Neural progenitor cell (in vitro differentiated cells): ENCODE results near the gene DPYD. TPM values are rescaled to one million over a fixed set of nuclear protein-coding genes. Genes with fewer than 3 reads are reported as not detected.

ENCODE experiments used
- DNase-seq: peaks from one replicate; pipeline ENCODE4 v3.0.0-alpha.2; 2016; ENCODE audit warnings: low spot score
- H2AFZ ChIP-seq: fragments of 200-600 bp; sonication (generic); replicated peaks from 2 replicates; pipeline ENCODE4 v1.6.1; 2016; ENCODE audit warnings: antibody characterized with exemption
- H3F3A ChIP-seq: fragments of 200-600 bp; sonication (generic); 2 replicates; pipeline ENCODE4 v1.6.1; 2016; ENCODE audit warnings: antibody characterized with exemption, low read depth
- H3K27ac ChIP-seq: fragments of 200-600 bp; sonication (generic); 2 replicates; pipeline ENCODE4 v1.5.1; 2016; ENCODE audit warnings: mild to moderate bottlenecking
- H3K27me3 ChIP-seq: fragments of 200-600 bp; sonication (generic); 2 replicates; pipeline ENCODE4 v1.6.1; 2016; ENCODE audit warnings: mild to moderate bottlenecking, moderate library complexity
- H3K36me3 ChIP-seq: fragments of 200-600 bp; sonication (generic); 2 replicates; pipeline ENCODE4 v1.5.1; 2016
- H3K4me1 ChIP-seq: fragments of 200-600 bp; sonication (generic); 2 replicates; pipeline ENCODE4 v1.6.1; 2016; ENCODE audit warnings: mixed run types
- H3K4me2 ChIP-seq: fragments of 200-600 bp; sonication (generic); 2 replicates; pipeline ENCODE4 v1.6.1; 2016
- H3K4me3 ChIP-seq: fragments of 200-600 bp; sonication (generic); 2 replicates; pipeline ENCODE4 v1.5.1; 2016
- H3K79me2 ChIP-seq: fragments of 200-600 bp; sonication (generic); 2 replicates; pipeline ENCODE4 v1.6.1; 2016; ENCODE audit warnings: low read depth
- H3K9ac ChIP-seq: fragments of 200-600 bp; sonication (generic); 2 replicates; pipeline ENCODE4 v1.6.1; 2016
- H3K9me3 ChIP-seq: fragments of 200-600 bp; sonication (generic); 2 replicates; pipeline ENCODE4 v1.5.1; 2016; ENCODE audit warnings: low read depth
- H4K20me1 ChIP-seq: fragments of 200-600 bp; sonication (generic); 2 replicates; pipeline ENCODE4 v1.6.1; 2016; ENCODE audit warnings: low read depth
- H3K27ac Mint-ChIP-seq: 3 replicates; pipeline ENCODE4 v1.8.0; 2021; ENCODE audit warnings: mixed read lengths
- H3K27me3 Mint-ChIP-seq: 2 replicates; pipeline ENCODE4 v1.8.0; 2022; ENCODE audit warnings: low read depth, mild to moderate bottlenecking, inconsistent platforms, moderate library complexity, mixed read lengths; ENCODE audit not compliant: insufficient read depth
- H3K36me3 Mint-ChIP-seq: 3 replicates; pipeline ENCODE4 v1.8.0; 2021; ENCODE audit warnings: mixed read lengths
- H3K4me1 Mint-ChIP-seq: 3 replicates; pipeline ENCODE4 v1.8.0; 2021; ENCODE audit warnings: mixed read lengths
- H3K4me3 Mint-ChIP-seq: 3 replicates; pipeline ENCODE4 v1.8.0; 2021; ENCODE audit warnings: mild to moderate bottlenecking, moderate library complexity, mixed read lengths
- H3K9me3 Mint-ChIP-seq: 3 replicates; pipeline ENCODE4 v1.8.0; 2020; ENCODE audit warnings: mixed read lengths
- EZH2 ChIP-seq: fragments of 200-600 bp; sonication (generic); IDR thresholded peaks from 2 replicates; pipeline ENCODE4 v1.6.1; 2017; ENCODE audit warnings: antibody characterized with exemption, mild to moderate bottlenecking, moderate library complexity
- EZH2phosphoT487 ChIP-seq: fragments of 200-600 bp; sonication (generic); IDR thresholded peaks from 2 replicates; pipeline ENCODE4 v1.6.1; 2017; ENCODE audit warnings: antibody characterized with exemption
- total RNA-seq: library from RNA; depleted of rRNA; stranded (reverse); fragments of >200 nt; gene quantifications from 2 replicates; pipeline ENCODE4 v1.2.3, GENCODE V29; 2015; ENCODE audit warnings: low replicate concordance
- TF ChIP-seq, protein P1 (sequence below): fragments of 200-600 bp; sonication (generic); IDR thresholded peaks from 2 replicates; pipeline ENCODE4 v1.5.1; 2017; ENCODE audit warnings: antibody characterized with exemption, mild to moderate bottlenecking

Gene DPYD
- total RNA-seq, 1 donor from 2014 or later = 0.43 TPM

DNA sequence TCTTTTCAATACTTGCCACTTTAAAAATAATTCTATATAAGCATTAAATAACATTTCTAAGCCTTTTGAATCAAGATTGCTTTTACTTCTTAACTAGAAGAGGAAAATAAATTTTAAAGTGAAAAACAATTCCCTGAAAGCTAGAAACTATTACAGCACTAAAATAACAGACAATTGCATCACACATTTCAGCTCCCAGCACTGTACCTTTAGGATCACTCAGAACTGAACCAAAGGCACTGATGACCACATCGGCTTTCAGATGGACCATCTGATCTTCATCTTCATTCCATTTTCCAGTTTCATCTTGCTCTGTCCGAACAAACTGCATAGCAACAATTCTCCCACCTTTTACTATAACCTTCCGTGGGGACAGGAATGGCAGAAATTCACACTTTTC is 347.3 kb downstream of the DPYD start:
- Histone ChIP-seq H3K4me2 (no peak overlapping the region), H3K9ac (no peak overlapping the region), H3K9me3 (no peaks in the 10 kb centered on the region), H3K4me3 (no peak overlapping the region), H3F3A (no peaks in the 10 kb centered on the region), H3K4me1 (no peaks in the 10 kb centered on the region), H3K36me3 (no peaks in the 10 kb centered on the region), H3K27me3 (no peaks in the 10 kb centered on the region), H4K20me1 (no peaks in the 10 kb centered on the region), H3K27ac (no peak overlapping the region), H3K79me2 (no peaks in the 10 kb centered on the region), H2AFZ (peak overlapping the region; percentile 77)
- DNase-seq = no peak
- Mint-ChIP-seq H3K27me3 (peaks cover 2% of the 10 kb centered on the region), H3K27ac (no peak overlapping the region), H3K4me1 (no peaks in the 10 kb centered on the region), H3K36me3 (no peaks in the 10 kb centered on the region), H3K4me3 (no peak overlapping the region), H3K9me3 (no peaks in the 10 kb centered on the region)
- TF ChIP-seq, protein P1, sequence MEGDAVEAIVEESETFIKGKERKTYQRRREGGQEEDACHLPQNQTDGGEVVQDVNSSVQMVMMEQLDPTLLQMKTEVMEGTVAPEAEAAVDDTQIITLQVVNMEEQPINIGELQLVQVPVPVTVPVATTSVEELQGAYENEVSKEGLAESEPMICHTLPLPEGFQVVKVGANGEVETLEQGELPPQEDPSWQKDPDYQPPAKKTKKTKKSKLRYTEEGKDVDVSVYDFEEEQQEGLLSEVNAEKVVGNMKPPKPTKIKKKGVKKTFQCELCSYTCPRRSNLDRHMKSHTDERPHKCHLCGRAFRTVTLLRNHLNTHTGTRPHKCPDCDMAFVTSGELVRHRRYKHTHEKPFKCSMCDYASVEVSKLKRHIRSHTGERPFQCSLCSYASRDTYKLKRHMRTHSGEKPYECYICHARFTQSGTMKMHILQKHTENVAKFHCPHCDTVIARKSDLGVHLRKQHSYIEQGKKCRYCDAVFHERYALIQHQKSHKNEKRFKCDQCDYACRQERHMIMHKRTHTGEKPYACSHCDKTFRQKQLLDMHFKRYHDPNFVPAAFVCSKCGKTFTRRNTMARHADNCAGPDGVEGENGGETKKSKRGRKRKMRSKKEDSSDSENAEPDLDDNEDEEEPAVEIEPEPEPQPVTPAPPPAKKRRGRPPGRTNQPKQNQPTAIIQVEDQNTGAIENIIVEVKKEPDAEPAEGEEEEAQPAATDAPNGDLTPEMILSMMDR = no peak
- no peak for TF ChIP-seq EZH2
- no peak for TF ChIP-seq EZH2phosphoT487

DNA sequence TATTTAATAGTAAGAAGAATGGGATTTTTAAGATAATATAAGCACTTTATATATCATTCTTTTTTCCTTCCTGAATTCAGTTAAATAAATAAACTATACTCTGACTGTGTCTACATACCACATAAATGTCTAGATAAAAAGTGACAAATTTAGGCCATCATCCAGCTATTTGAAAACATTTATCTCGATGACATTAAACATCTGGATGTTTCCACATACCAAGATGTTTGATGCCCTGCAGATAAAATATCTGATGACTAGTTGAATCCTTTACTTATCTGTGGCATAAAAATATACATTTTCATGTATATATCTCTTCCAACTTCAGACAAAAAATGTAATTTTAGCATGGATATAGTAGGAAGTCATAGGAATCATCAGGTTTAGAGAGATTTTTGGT is 348.3 kb downstream of the DPYD start:
- no peaks in the 10 kb centered on the region for H4K20me1 ChIP-seq
- H3K4me1 Mint-ChIP-seq = peaks cover under 1% of the 10 kb centered on the region
- H3K36me3 ChIP-seq = no peaks in the 10 kb centered on the region
- TF ChIP-seq EZH2phosphoT487 = no peak
- no peak for TF ChIP-seq EZH2
- TF ChIP-seq, protein P1 = no peak
- H3K27ac ChIP-seq = no peak overlapping the region
- no peak overlapping the region for H2AFZ ChIP-seq
- peaks cover 3% of the 10 kb centered on the region for H3K4me1 ChIP-seq
- H3K9me3 Mint-ChIP-seq = no peaks in the 10 kb centered on the region
- H3K4me3 Mint-ChIP-seq = no peak overlapping the region
- H3K36me3 Mint-ChIP-seq = no peaks in the 10 kb centered on the region
- H3K27ac Mint-ChIP-seq = no peak overlapping the region
- no peak overlapping the region for H3K4me3 ChIP-seq
- no peak overlapping the region for H3K4me2 ChIP-seq
- H3K27me3 Mint-ChIP-seq = peaks cover 2% of the 10 kb centered on the region
- H3K27me3 ChIP-seq = no peaks in the 10 kb centered on the region
- DNase-seq = no peak
- H3K9me3 ChIP-seq = no peaks in the 10 kb centered on the region
- H3F3A ChIP-seq = no peaks in the 10 kb centered on the region
- no peaks in the 10 kb centered on the region for H3K79me2 ChIP-seq
- no peak overlapping the region for H3K9ac ChIP-seq

DNA sequence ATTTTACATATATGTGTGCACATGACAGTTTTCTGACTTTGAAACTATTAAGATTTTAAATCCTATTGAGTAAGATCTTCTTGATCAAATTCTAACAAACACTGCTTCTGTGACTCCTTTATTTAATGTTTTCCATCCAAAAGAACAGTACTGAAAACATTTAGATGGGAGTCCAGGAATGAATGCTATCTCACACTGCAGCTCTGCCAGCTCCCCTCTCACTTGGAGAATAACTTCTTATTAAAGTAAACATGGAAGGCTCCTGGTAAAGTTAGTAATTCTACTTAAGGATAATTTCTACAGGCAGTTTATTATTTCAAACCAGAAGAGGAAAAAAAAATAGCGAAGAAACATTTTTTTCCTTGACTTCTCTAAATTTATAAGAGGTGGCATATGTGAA is 349.1 kb downstream of the DPYD start:
- Mint-ChIP-seq H3K27ac (no peak overlapping the region), H3K4me1 (peaks cover 6% of the 10 kb centered on the region), H3K4me3 (no peak overlapping the region), H3K36me3 (no peaks in the 10 kb centered on the region), H3K9me3 (no peaks in the 10 kb centered on the region), H3K27me3 (no peaks in the 10 kb centered on the region)
- Histone ChIP-seq H3F3A (peaks cover 5% of the 10 kb centered on the region), H3K36me3 (no peaks in the 10 kb centered on the region), H3K79me2 (no peaks in the 10 kb centered on the region), H3K9ac (no peak overlapping the region), H3K9me3 (no peaks in the 10 kb centered on the region), H2AFZ (no peak overlapping the region), H3K4me3 (no peak overlapping the region), H3K27me3 (no peaks in the 10 kb centered on the region), H3K4me2 (no peak overlapping the region), H3K27ac (no peak overlapping the region), H4K20me1 (no peaks in the 10 kb centered on the region), H3K4me1 (peaks cover 11% of the 10 kb centered on the region)
- no peak for DNase-seq
- TF ChIP-seq EZH2 = no peak
- TF ChIP-seq, protein P1 = no peak
- no peak for TF ChIP-seq EZH2phosphoT487

DNA sequence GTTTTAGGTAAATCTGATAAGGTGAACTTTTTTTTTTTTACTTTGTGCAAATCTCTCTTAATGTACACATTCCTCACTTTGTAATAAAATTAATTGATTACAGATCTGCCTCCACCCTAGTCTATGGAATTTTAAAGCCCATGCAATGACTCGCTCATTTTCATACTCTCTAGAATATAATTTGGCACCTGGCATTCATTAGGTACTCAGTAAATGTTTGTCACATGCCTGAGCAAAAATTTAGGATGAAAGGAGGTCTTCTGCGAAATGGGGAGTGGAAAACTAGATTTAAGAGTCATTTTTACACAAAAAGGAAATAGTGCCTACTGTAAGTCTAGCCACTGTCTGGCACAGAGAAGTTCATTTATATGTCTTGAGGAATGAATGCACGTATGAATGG is 350.1 kb downstream of the DPYD start:
- Histone ChIP-seq H3K27ac (no peak overlapping the region), H3K4me2 (no peak overlapping the region), H3F3A (peaks cover 5% of the 10 kb centered on the region), H3K4me3 (no peak overlapping the region), H4K20me1 (no peaks in the 10 kb centered on the region), H3K4me1 (peaks cover 15% of the 10 kb centered on the region), H3K36me3 (no peaks in the 10 kb centered on the region), H3K9me3 (no peaks in the 10 kb centered on the region), H2AFZ (no peak overlapping the region), H3K27me3 (no peaks in the 10 kb centered on the region), H3K9ac (no peak overlapping the region), H3K79me2 (no peaks in the 10 kb centered on the region)
- no peaks in the 10 kb centered on the region for H3K9me3 Mint-ChIP-seq
- TF ChIP-seq, protein P1 = no peak
- TF ChIP-seq EZH2phosphoT487 = no peak
- TF ChIP-seq EZH2 = no peak
- no peak overlapping the region for H3K4me3 Mint-ChIP-seq
- H3K4me1 Mint-ChIP-seq = peaks cover 13% of the 10 kb centered on the region
- H3K27ac Mint-ChIP-seq = no peak overlapping the region
- no peaks in the 10 kb centered on the region for H3K27me3 Mint-ChIP-seq
- DNase-seq = no peak
- H3K36me3 Mint-ChIP-seq = no peaks in the 10 kb centered on the region
